ENCODE data around the gene THAP5.
A peak's percentile ranks its signal among the peaks of the same experiment; 100 is the strongest.

THAP5 gene

GRCh38 chr7:108526768-108527017, 42.8 kb downstream of the THAP5 start:
- no peak for TF ChIP-seq CTCF (IDR thresholded peaks at IDR 0.05; ENCODE audit: extremely low read depth, missing control alignments)
- no peak for DNase-seq (ENCODE audit: low spot score)

GRCh38 chr7:108525985-108526767, 43.3 kb downstream of the THAP5 start, which contains the start of gene PNPLA8:
TSS of gene PNPLA8 (minus strand) at chr7:108526135. CDS start at chr7:108515491, 10,644 bp downstream.
- peak; percentile 92 for DNase-seq (ENCODE audit: low spot score)
- no peak for TF ChIP-seq CTCF (IDR thresholded peaks at IDR 0.05; ENCODE audit: extremely low read depth, missing control alignments)

GRCh38 chr7:108525327-108525984, 44.0 kb downstream of the THAP5 start:
- TF ChIP-seq CTCF (IDR thresholded peaks at IDR 0.05; ENCODE audit: extremely low read depth, missing control alignments), result no peak
- DNase-seq (ENCODE audit: low spot score), result peak; percentile 64

GRCh38 chr7:108522780-108523179, 46.7 kb downstream of the THAP5 start:
- no peak for TF ChIP-seq CTCF (IDR thresholded peaks at IDR 0.05; ENCODE audit: extremely low read depth, missing control alignments)
- no peak for DNase-seq (ENCODE audit: low spot score)

GRCh38 chr7:108517951-108518350, 51.6 kb downstream of the THAP5 start:
- DNase-seq (ENCODE audit: low spot score), result no peak
- TF ChIP-seq CTCF (IDR thresholded peaks at IDR 0.05; ENCODE audit: extremely low read depth, missing control alignments), result no peak

- no peak for TF ChIP-seq CTCF (IDR thresholded peaks at IDR 0.05; ENCODE audit: extremely low read depth, missing control alignments)
- DNase-seq (ENCODE audit: low spot score), result no peak
Measured at GRCh38 chr7:108515630-108516029, 53.9 kb downstream of the THAP5 start.

GRCh38 chr7:108515013-108515412, 54.5 kb downstream of the THAP5 start:
- TF ChIP-seq CTCF (IDR thresholded peaks at IDR 0.05; ENCODE audit: extremely low read depth, missing control alignments), result no peak
- DNase-seq (ENCODE audit: low spot score), result no peak

Measured in GM20000 (cell line).